Measurements from ENCODE around the gene DMD.

Gene DMD

GRCh38 chrX:31609130-31609529 lies 1602.2 kb downstream of the DMD start:
- H3F3A ChIP-seq (ENCODE audit: low read depth), result no peaks in the 10 kb centered on the region
- no peaks in the 10 kb centered on the region for H3K79me2 ChIP-seq (ENCODE audit: insufficient read depth, low read length)
- no peak overlapping the region for H3K4me2 ChIP-seq (ENCODE audit: low read depth, low read length, poor library complexity, severe bottlenecking)
- no peak for TF ChIP-seq EZH2phosphoT487 (IDR thresholded peaks at IDR 0.05; ENCODE audit: borderline replicate concordance)
- TF ChIP-seq, protein P1, sequence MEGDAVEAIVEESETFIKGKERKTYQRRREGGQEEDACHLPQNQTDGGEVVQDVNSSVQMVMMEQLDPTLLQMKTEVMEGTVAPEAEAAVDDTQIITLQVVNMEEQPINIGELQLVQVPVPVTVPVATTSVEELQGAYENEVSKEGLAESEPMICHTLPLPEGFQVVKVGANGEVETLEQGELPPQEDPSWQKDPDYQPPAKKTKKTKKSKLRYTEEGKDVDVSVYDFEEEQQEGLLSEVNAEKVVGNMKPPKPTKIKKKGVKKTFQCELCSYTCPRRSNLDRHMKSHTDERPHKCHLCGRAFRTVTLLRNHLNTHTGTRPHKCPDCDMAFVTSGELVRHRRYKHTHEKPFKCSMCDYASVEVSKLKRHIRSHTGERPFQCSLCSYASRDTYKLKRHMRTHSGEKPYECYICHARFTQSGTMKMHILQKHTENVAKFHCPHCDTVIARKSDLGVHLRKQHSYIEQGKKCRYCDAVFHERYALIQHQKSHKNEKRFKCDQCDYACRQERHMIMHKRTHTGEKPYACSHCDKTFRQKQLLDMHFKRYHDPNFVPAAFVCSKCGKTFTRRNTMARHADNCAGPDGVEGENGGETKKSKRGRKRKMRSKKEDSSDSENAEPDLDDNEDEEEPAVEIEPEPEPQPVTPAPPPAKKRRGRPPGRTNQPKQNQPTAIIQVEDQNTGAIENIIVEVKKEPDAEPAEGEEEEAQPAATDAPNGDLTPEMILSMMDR (conservative IDR thresholded peaks at IDR 0.05; ENCODE audit: low read length), result no peak
- H3K27me3 ChIP-seq (ENCODE audit: insufficient read depth, low read length, poor library complexity, severe bottlenecking), result no peaks in the 10 kb centered on the region
- no peaks in the 10 kb centered on the region for H3K4me1 ChIP-seq (ENCODE audit: insufficient read depth, low read length, poor library complexity, severe bottlenecking)
- no peaks in the 10 kb centered on the region for H4K20me1 ChIP-seq (ENCODE audit: insufficient read depth, low read length, poor library complexity, severe bottlenecking)
- no peak overlapping the region for H3K4me3 ChIP-seq (ENCODE audit: low read length, poor library complexity, severe bottlenecking)
- no peaks in the 10 kb centered on the region for H3K9me3 ChIP-seq (ENCODE audit: insufficient read depth, low read depth, low read length)
- H2AFZ ChIP-seq (ENCODE audit: low read length), result no peak overlapping the region
- no peak overlapping the region for H3K9ac ChIP-seq (ENCODE audit: low read depth, low read length, poor library complexity, severe bottlenecking)
- no peaks in the 10 kb centered on the region for H3K36me3 ChIP-seq (ENCODE audit: insufficient read depth, low read length)
- H3K9me2 ChIP-seq (replicated peaks; ENCODE audit: low read depth, low read length), result no peaks in the 10 kb centered on the region

GRCh38 chrX:31608638-31609037 lies 1602.7 kb downstream of the DMD start:
- TF ChIP-seq, protein P1 (conservative IDR thresholded peaks at IDR 0.05; ENCODE audit: low read length), result no peak
- no peak for TF ChIP-seq EZH2phosphoT487 (IDR thresholded peaks at IDR 0.05; ENCODE audit: borderline replicate concordance)
- Histone ChIP-seq H4K20me1 (ENCODE audit: insufficient read depth, low read length, poor library complexity, severe bottlenecking) (no peaks in the 10 kb centered on the region), H3K4me2 (ENCODE audit: low read depth, low read length, poor library complexity, severe bottlenecking) (no peak overlapping the region), H3K4me1 (ENCODE audit: insufficient read depth, low read length, poor library complexity, severe bottlenecking) (no peaks in the 10 kb centered on the region), H3K9ac (ENCODE audit: low read depth, low read length, poor library complexity, severe bottlenecking) (no peak overlapping the region), H3K9me2 (replicated peaks; ENCODE audit: low read depth, low read length) (no peaks in the 10 kb centered on the region), H3K4me3 (ENCODE audit: low read length, poor library complexity, severe bottlenecking) (no peak overlapping the region), H3K9me3 (ENCODE audit: insufficient read depth, low read depth, low read length) (no peaks in the 10 kb centered on the region), H2AFZ (ENCODE audit: low read length) (no peak overlapping the region), H3K36me3 (ENCODE audit: insufficient read depth, low read length) (no peaks in the 10 kb centered on the region), H3K27me3 (ENCODE audit: insufficient read depth, low read length, poor library complexity, severe bottlenecking) (no peaks in the 10 kb centered on the region), H3K79me2 (ENCODE audit: insufficient read depth, low read length) (no peaks in the 10 kb centered on the region), H3F3A (ENCODE audit: low read depth) (no peaks in the 10 kb centered on the region)

DNA sequence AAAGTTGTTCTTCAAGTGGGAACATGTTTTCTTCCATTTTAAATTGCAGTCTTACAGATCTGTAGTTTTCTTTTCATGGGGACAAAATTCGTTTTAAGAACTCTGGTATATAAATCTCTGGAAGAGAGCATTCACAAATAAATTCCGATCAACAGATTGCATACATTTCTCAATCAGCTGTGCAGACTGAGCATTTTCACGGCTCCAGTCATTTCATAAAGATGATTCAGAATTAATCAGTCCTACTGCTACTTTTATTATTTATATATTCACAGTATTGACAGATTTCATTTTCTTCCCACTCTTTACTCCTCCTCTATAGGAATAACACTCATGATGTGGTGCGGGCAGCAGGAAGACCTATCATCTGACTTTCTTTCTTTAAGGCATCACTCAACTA lies 1604.6 kb downstream of the DMD start:
- no peak overlapping the region for H3K4me2 ChIP-seq (ENCODE audit: low read depth, low read length, poor library complexity, severe bottlenecking)
- no peaks in the 10 kb centered on the region for H3F3A ChIP-seq (ENCODE audit: low read depth)
- H4K20me1 ChIP-seq (ENCODE audit: insufficient read depth, low read length, poor library complexity, severe bottlenecking), result no peaks in the 10 kb centered on the region

More for the DNA sequence above, 1604.6 kb downstream of the DMD start:
- Histone ChIP-seq H3K36me3 (ENCODE audit: insufficient read depth, low read length) (no peaks in the 10 kb centered on the region), H3K9ac (ENCODE audit: low read depth, low read length, poor library complexity, severe bottlenecking) (no peak overlapping the region), H3K9me2 (replicated peaks; ENCODE audit: low read depth, low read length) (no peaks in the 10 kb centered on the region), H3K27me3 (ENCODE audit: insufficient read depth, low read length, poor library complexity, severe bottlenecking) (no peaks in the 10 kb centered on the region), H3K4me1 (ENCODE audit: insufficient read depth, low read length, poor library complexity, severe bottlenecking) (no peaks in the 10 kb centered on the region), H3K79me2 (ENCODE audit: insufficient read depth, low read length) (no peaks in the 10 kb centered on the region), H3K9me3 (ENCODE audit: insufficient read depth, low read depth, low read length) (no peaks in the 10 kb centered on the region), H2AFZ (ENCODE audit: low read length) (no peak overlapping the region), H3K4me3 (ENCODE audit: low read length, poor library complexity, severe bottlenecking) (no peak overlapping the region)
- TF ChIP-seq, protein P1 (conservative IDR thresholded peaks at IDR 0.05; ENCODE audit: low read length), result no peak
- TF ChIP-seq EZH2phosphoT487 (IDR thresholded peaks at IDR 0.05; ENCODE audit: borderline replicate concordance), result no peak
